Measurements from ENCODE around the gene RFX4.

RFX4 gene

GRCh38 chr12:106709068-106709511, 126.3 kb downstream of the RFX4 start:
- H3K27ac ChIP-seq (ENCODE audit: low read depth, low read length), result no peak overlapping the region
- H3K4ac ChIP-seq (ENCODE audit: low read depth, low read length), result no peak overlapping the region
- H2BK5ac ChIP-seq (ENCODE audit: low read depth, low read length, poor library complexity), result no peak overlapping the region
- no peak overlapping the region for H2AFZ ChIP-seq (ENCODE audit: insufficient read depth, low read length, poor library complexity)
- no peak overlapping the region for H3K23ac ChIP-seq (ENCODE audit: low read length)
- H3K4me2 ChIP-seq (ENCODE audit: low read length), result no peak overlapping the region
- H3K79me2 ChIP-seq (ENCODE audit: control insufficient read depth, insufficient read depth, low read length, poor library complexity), result no peaks in the 10 kb centered on the region
- H4K12ac ChIP-seq (ENCODE audit: low read depth, low read length), result no peak overlapping the region
- H3K18ac ChIP-seq (ENCODE audit: low read length), result no peak overlapping the region
- no peaks in the 10 kb centered on the region for H3K79me1 ChIP-seq (ENCODE audit: low read length)
- H3K4me1 ChIP-seq (ENCODE audit: control insufficient read depth in 1 of 2, insufficient read depth in 2 of 2, low read length in 2 of 2), result no peaks in the 10 kb centered on the region
- no peak overlapping the region for H2AK5ac ChIP-seq (ENCODE audit: low read length)
- no peak overlapping the region for H4K8ac ChIP-seq (ENCODE audit: low read depth, low read length)
- DNase-seq, result no peak
- H2BK120ac ChIP-seq (ENCODE audit: insufficient read depth, low read length, poor library complexity), result no peak overlapping the region
- no peak overlapping the region for H4K91ac ChIP-seq (ENCODE audit: low read depth, low read length)
- no peak overlapping the region for H3K4me3 ChIP-seq (ENCODE audit: low read depth, low read length)
- H3K14ac ChIP-seq (ENCODE audit: low read length), result no peak overlapping the region
- H3K36me3 ChIP-seq (ENCODE audit: control insufficient read depth in 1 of 2, insufficient read depth in 2 of 2, low read length in 2 of 2), result no peaks in the 10 kb centered on the region
- H3K9ac ChIP-seq (ENCODE audit: low read length), result no peak overlapping the region
- H3K27me3 ChIP-seq (ENCODE audit: insufficient read depth, low read length), result no peaks in the 10 kb centered on the region
- H2BK12ac ChIP-seq (ENCODE audit: low read length), result no peak overlapping the region
- H3K9me3 ChIP-seq (ENCODE audit: insufficient read depth, low read depth, low read length), result peaks cover 3% of the 10 kb centered on the region
- WGBS (ENCODE audit: extremely low coverage, insufficient coverage, insufficient read length), result no CpG with 5 or more reads among the region's 8 CpGs

- H3K18ac ChIP-seq (ENCODE audit: low read length), result no peak overlapping the region
- no peak overlapping the region for H2AK5ac ChIP-seq (ENCODE audit: low read length)
- no peak overlapping the region for H3K27ac ChIP-seq (ENCODE audit: low read depth, low read length)
- no peak overlapping the region for H3K23ac ChIP-seq (ENCODE audit: low read length)
- no peaks in the 10 kb centered on the region for H3K36me3 ChIP-seq (ENCODE audit: control insufficient read depth in 1 of 2, insufficient read depth in 2 of 2, low read length in 2 of 2)
- H2BK12ac ChIP-seq (ENCODE audit: low read length), result no peak overlapping the region
- DNase-seq, result peak in 1 of 2 donors; percentile 41
- no peaks in the 10 kb centered on the region for H3K79me2 ChIP-seq (ENCODE audit: control insufficient read depth, insufficient read depth, low read length, poor library complexity)
- H3K27me3 ChIP-seq (ENCODE audit: insufficient read depth, low read length), result no peaks in the 10 kb centered on the region
- H3K9me3 ChIP-seq (ENCODE audit: insufficient read depth, low read depth, low read length), result peaks cover 3% of the 10 kb centered on the region
- no peak overlapping the region for H3K14ac ChIP-seq (ENCODE audit: low read length)
- no peak overlapping the region for H4K91ac ChIP-seq (ENCODE audit: low read depth, low read length)
- no peak overlapping the region for H4K8ac ChIP-seq (ENCODE audit: low read depth, low read length)
- no peak overlapping the region for H2AFZ ChIP-seq (ENCODE audit: insufficient read depth, low read length, poor library complexity)
- H3K4ac ChIP-seq (ENCODE audit: low read depth, low read length), result no peak overlapping the region
- no peak overlapping the region for H3K4me3 ChIP-seq (ENCODE audit: low read depth, low read length)
- no peaks in the 10 kb centered on the region for H3K79me1 ChIP-seq (ENCODE audit: low read length)
- H2BK120ac ChIP-seq (ENCODE audit: insufficient read depth, low read length, poor library complexity), result no peak overlapping the region
- H3K9ac ChIP-seq (ENCODE audit: low read length), result no peak overlapping the region
- H4K12ac ChIP-seq (ENCODE audit: low read depth, low read length), result no peak overlapping the region
- H3K4me1 ChIP-seq (ENCODE audit: control insufficient read depth in 1 of 2, insufficient read depth in 2 of 2, low read length in 2 of 2), result no peaks in the 10 kb centered on the region
- WGBS (ENCODE audit: extremely low coverage, insufficient coverage, insufficient read length), result no CpG with 5 or more reads among the region's 10 CpGs
- no peak overlapping the region for H3K4me2 ChIP-seq (ENCODE audit: low read length)
- no peak overlapping the region for H2BK5ac ChIP-seq (ENCODE audit: low read depth, low read length, poor library complexity)
These were observed 127.5 kb downstream of the RFX4 start for GRCh38 chr12:106710143-106710893.

- Histone ChIP-seq H3K36me3 (ENCODE audit: control insufficient read depth in 1 of 2, insufficient read depth in 2 of 2, low read length in 2 of 2) (no peaks in the 10 kb centered on the region), H3K79me2 (ENCODE audit: control insufficient read depth, insufficient read depth, low read length, poor library complexity) (no peaks in the 10 kb centered on the region), H2AFZ (ENCODE audit: insufficient read depth, low read length, poor library complexity) (no peak overlapping the region), H3K4me1 (ENCODE audit: control insufficient read depth in 1 of 2, insufficient read depth in 2 of 2, low read length in 2 of 2) (no peaks in the 10 kb centered on the region), H3K4ac (ENCODE audit: low read depth, low read length) (no peak overlapping the region), H4K91ac (ENCODE audit: low read depth, low read length) (no peak overlapping the region), H2AK5ac (ENCODE audit: low read length) (no peak overlapping the region), H3K4me2 (ENCODE audit: low read length) (no peak overlapping the region), H3K14ac (ENCODE audit: low read length) (no peak overlapping the region), H2BK5ac (ENCODE audit: low read depth, low read length, poor library complexity) (no peak overlapping the region), H3K27me3 (ENCODE audit: insufficient read depth, low read length) (no peaks in the 10 kb centered on the region), H3K9ac (ENCODE audit: low read length) (no peak overlapping the region), H3K9me3 (ENCODE audit: insufficient read depth, low read depth, low read length) (peaks cover 3% of the 10 kb centered on the region), H3K79me1 (ENCODE audit: low read length) (no peaks in the 10 kb centered on the region), H3K4me3 (ENCODE audit: low read depth, low read length) (no peak overlapping the region), H3K27ac (ENCODE audit: low read depth, low read length) (no peak overlapping the region), H4K12ac (ENCODE audit: low read depth, low read length) (no peak overlapping the region), H2BK120ac (ENCODE audit: insufficient read depth, low read length, poor library complexity) (no peak overlapping the region), H3K23ac (ENCODE audit: low read length) (no peak overlapping the region), H2BK12ac (ENCODE audit: low read length) (no peak overlapping the region), H4K8ac (ENCODE audit: low read depth, low read length) (no peak overlapping the region), H3K18ac (ENCODE audit: low read length) (no peak overlapping the region)
- no CpG with 5 or more reads among the region's 3 CpGs for WGBS (ENCODE audit: extremely low coverage, insufficient coverage, insufficient read length)
- DNase-seq, result no peak
These were observed 128.5 kb downstream of the RFX4 start for GRCh38 chr12:106711316-106711715.

GRCh38 chr12:106712768-106713167, 130.0 kb downstream of the RFX4 start:
- no peak overlapping the region for H2AK5ac ChIP-seq (ENCODE audit: low read length)
- H3K27me3 ChIP-seq (ENCODE audit: insufficient read depth, low read length), result no peaks in the 10 kb centered on the region
- DNase-seq, result no peak
- H2BK5ac ChIP-seq (ENCODE audit: low read depth, low read length, poor library complexity), result no peak overlapping the region
- H4K12ac ChIP-seq (ENCODE audit: low read depth, low read length), result no peak overlapping the region
- H3K4me2 ChIP-seq (ENCODE audit: low read length), result no peak overlapping the region
- no peaks in the 10 kb centered on the region for H3K4me1 ChIP-seq (ENCODE audit: control insufficient read depth in 1 of 2, insufficient read depth in 2 of 2, low read length in 2 of 2)
- no peak overlapping the region for H2AFZ ChIP-seq (ENCODE audit: insufficient read depth, low read length, poor library complexity)
- no peak overlapping the region for H4K8ac ChIP-seq (ENCODE audit: low read depth, low read length)
- no peaks in the 10 kb centered on the region for H3K79me2 ChIP-seq (ENCODE audit: control insufficient read depth, insufficient read depth, low read length, poor library complexity)
- H2BK120ac ChIP-seq (ENCODE audit: insufficient read depth, low read length, poor library complexity), result no peak overlapping the region
- no peaks in the 10 kb centered on the region for H3K36me3 ChIP-seq (ENCODE audit: control insufficient read depth in 1 of 2, insufficient read depth in 2 of 2, low read length in 2 of 2)
- H3K9ac ChIP-seq (ENCODE audit: low read length), result no peak overlapping the region
- no peak overlapping the region for H2BK12ac ChIP-seq (ENCODE audit: low read length)
- H3K23ac ChIP-seq (ENCODE audit: low read length), result no peak overlapping the region
- no peak overlapping the region for H4K91ac ChIP-seq (ENCODE audit: low read depth, low read length)
- H3K79me1 ChIP-seq (ENCODE audit: low read length), result no peaks in the 10 kb centered on the region
- no peak overlapping the region for H3K14ac ChIP-seq (ENCODE audit: low read length)
- no peak overlapping the region for H3K4ac ChIP-seq (ENCODE audit: low read depth, low read length)
- no peak overlapping the region for H3K18ac ChIP-seq (ENCODE audit: low read length)
- peaks cover 3% of the 10 kb centered on the region for H3K9me3 ChIP-seq (ENCODE audit: insufficient read depth, low read depth, low read length)
- H3K4me3 ChIP-seq (ENCODE audit: low read depth, low read length), result no peak overlapping the region
- WGBS (ENCODE audit: extremely low coverage, insufficient coverage, insufficient read length), result no CpG with 5 or more reads among the region's 8 CpGs
- no peak overlapping the region for H3K27ac ChIP-seq (ENCODE audit: low read depth, low read length)

Data from trophoblast cell (in vitro differentiated cells and primary cell).